ENCODE results near the gene BCKDHB. TPM values are rescaled to one million over a fixed set of nuclear protein-coding genes. Genes with fewer than 3 reads are reported as not detected.
"Not testable (repeated sequence)": the region's sequence is repeated elsewhere in the genome, so short reads cannot be mapped to it uniquely, and the experiment has no call there.

BCKDHB gene
- total RNA-seq, 4 donors from 2014 or later: 8.9 to 18.4 (median 16.6) TPM

GRCh38 chr6:80095600-80095999 lies 10.9 kb upstream of the BCKDHB start:
- no peak for TF ChIP-seq CTCF (IDR thresholded peaks at IDR 0.05)
- DNase-seq (ENCODE audit: low spot score): no peak
- no peak for ATAC-seq (ENCODE audit: low FRiP score)

- DNase-seq (ENCODE audit: low spot score) (no peak), ATAC-seq (ENCODE audit: low FRiP score) (no peak)
- no peak for TF ChIP-seq CTCF (IDR thresholded peaks at IDR 0.05)
Measured at GRCh38 chr6:80098392-80098791, 8.1 kb upstream of the BCKDHB start.

GRCh38 chr6:80104520-80104919 lies 2.0 kb upstream of the BCKDHB start:
- ATAC-seq (ENCODE audit: low FRiP score): no peak
- DNase-seq (ENCODE audit: low spot score): no peak
- no peak for TF ChIP-seq CTCF (IDR thresholded peaks at IDR 0.05)

GRCh38 chr6:80105972-80106417 lies 476 bp upstream of the BCKDHB start:
- no peak for ATAC-seq (ENCODE audit: low FRiP score)
- no peak for TF ChIP-seq CTCF (IDR thresholded peaks at IDR 0.05)
- no peak for DNase-seq (ENCODE audit: low spot score)

- not testable (repeated sequence) for ATAC-seq (ENCODE audit: low FRiP score); DNase-seq (ENCODE audit: low spot score)
Measured at GRCh38 chr6:80122576-80122975, 16.1 kb downstream of the BCKDHB start.

- TF ChIP-seq CTCF (IDR thresholded peaks at IDR 0.05): no peak
- ATAC-seq (ENCODE audit: low FRiP score): no peak
- no peak for DNase-seq (ENCODE audit: low spot score)
Measured at GRCh38 chr6:80126657-80127345, 20.3 kb downstream of the BCKDHB start.

- DNase-seq (ENCODE audit: low spot score) (no peak), ATAC-seq (ENCODE audit: low FRiP score) (no peak)
- TF ChIP-seq CTCF (IDR thresholded peaks at IDR 0.05): no peak
Measured at GRCh38 chr6:80129485-80129884, 23.0 kb downstream of the BCKDHB start.
